ENCODE measurements around the gene SESTD1. TPM values are rescaled to one million over a fixed set of nuclear protein-coding genes. Genes with fewer than 3 reads are reported as not detected.

SESTD1 gene, protein sequence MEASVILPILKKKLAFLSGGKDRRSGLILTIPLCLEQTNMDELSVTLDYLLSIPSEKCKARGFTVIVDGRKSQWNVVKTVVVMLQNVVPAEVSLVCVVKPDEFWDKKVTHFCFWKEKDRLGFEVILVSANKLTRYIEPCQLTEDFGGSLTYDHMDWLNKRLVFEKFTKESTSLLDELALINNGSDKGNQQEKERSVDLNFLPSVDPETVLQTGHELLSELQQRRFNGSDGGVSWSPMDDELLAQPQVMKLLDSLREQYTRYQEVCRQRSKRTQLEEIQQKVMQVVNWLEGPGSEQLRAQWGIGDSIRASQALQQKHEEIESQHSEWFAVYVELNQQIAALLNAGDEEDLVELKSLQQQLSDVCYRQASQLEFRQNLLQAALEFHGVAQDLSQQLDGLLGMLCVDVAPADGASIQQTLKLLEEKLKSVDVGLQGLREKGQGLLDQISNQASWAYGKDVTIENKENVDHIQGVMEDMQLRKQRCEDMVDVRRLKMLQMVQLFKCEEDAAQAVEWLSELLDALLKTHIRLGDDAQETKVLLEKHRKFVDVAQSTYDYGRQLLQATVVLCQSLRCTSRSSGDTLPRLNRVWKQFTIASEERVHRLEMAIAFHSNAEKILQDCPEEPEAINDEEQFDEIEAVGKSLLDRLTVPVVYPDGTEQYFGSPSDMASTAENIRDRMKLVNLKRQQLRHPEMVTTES
- 14.8 and 22.3 TPM in 2 replicates for total RNA-seq

DNA sequence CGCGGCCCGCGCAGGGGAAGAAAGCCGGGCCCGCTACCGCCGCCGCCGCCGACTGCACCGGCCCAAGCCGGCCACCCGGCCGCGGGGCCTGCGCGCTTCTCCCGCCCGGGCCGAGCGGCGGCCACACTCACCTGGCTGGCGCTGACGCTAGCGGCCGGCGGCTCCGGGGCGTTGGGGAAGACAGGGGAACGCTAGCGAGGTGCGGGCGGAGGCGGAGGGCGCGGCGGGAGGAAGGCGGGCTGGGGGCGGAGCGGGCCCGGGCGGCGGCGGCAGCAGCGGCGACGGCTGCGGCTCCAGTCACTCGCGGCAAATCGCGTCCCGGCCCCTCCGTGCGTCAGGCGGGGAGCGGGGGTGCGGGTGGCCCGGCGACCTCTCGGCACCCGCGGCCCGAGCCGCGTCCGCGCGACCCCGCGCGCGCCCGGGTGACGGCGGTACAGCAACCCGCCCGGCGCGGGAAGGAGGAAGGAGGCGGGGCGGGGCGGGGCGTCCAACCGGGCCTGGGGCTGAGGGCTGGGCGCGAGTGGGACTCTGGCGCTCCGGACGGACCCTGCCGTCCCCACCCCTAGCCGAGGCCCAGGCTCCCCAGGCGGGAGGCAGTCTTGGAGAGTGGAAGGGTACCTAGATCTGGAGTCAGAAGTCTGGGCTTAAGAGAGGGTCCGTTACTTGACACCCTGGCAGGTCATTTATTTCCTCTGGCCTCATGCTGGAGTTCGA is at the start of gene SESTD1:
Gene SESTD1, minus strand, starts transcription at position 465 of the 714 bp plus-strand sequence. CDS start 72,991 bp downstream, outside the sequence.

Other genes starting within 250 kb of the SESTD1 start
- under 0.01 TPM in 1 of 2 replicates, not detected in the other for gene CCDC141, start 214.7 kb downstream of the SESTD1 start, total RNA-seq